Brain pericyte (primary cell): ENCODE measurements around the gene CEP128.

Experiments
- DNase-seq: peaks from one replicate; pipeline ENCODE4 v3.0.0-alpha.2; 2012; ENCODE audit warnings: low read depth, low spot score

The CEP128 gene

DNA sequence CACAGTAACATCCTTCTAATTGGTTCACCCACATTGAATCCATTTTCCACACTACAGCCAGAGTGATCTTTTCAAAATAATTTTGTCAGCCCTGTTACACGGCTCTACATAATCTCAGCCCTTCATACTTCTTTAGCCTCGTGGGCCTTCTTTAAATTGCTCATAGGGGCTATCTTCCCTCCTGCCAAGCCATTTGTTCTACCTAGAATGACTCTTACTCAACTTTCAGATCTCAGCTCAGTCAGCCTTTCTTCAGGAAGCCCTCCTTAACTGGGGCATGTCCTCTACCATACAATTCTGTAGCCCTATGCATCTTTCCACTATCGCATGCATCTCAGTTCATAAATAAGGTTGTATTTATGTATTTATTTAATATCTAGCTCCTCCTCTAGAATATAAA lies 39.7 kb downstream of the CEP128 start:
- DNase-seq, result no peak

DNA sequence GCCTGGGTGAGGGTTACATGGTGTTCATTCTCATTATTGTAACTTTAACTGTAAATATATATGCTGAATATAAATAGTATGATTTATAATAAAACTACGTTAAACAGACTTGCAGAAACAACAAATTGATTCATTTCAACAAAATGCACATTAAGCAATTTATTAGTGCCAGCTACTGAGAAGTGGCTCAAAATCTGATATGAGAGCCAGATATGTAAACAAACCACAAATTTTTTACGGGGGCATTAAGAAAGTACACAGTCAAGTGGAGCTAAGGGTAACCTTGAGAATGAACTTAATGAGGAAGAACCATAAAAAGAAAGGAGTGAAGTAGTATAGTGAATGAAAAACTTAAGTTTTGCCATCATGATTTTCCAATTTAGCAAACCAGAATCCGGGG lies 40.3 kb downstream of the CEP128 start:
- no peak for DNase-seq

DNA sequence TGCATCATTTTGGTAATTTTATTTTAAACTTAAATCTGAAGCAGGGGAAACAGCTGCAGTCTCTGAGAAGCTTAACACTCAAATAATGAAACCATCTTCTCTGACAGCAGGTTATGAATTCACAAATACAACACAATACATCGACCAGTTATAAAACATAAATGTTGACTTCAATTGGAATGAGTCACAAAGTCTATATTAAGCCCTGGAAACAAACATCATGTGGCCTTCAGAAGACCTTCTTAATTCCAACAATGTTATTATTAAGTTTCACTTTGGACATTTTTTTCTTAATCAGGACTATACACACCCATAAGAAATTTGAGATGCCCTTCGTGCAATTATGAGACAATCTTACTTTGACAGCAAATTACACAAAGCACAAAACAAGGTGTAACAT lies 68.9 kb downstream of the CEP128 start:
- DNase-seq, result no peak

DNA sequence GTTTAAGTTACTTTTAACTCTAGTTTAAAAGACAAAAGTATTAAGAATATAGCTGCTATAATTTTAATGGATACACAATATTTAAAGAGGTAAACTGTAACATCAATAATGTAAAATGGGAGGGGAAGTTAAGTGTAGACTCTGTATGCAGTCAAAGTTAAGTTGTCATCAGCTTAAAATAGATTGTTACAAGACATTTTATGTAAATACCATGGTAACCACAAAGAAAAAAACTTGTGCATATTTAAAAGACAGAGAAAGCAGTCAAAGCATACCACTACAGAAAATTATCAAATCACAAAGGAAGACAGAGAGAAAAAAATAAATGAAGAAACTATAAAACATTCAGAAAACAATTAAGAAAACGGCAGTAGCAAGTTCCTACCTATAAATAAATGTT lies 73.3 kb downstream of the CEP128 start:
- no peak for DNase-seq

DNA sequence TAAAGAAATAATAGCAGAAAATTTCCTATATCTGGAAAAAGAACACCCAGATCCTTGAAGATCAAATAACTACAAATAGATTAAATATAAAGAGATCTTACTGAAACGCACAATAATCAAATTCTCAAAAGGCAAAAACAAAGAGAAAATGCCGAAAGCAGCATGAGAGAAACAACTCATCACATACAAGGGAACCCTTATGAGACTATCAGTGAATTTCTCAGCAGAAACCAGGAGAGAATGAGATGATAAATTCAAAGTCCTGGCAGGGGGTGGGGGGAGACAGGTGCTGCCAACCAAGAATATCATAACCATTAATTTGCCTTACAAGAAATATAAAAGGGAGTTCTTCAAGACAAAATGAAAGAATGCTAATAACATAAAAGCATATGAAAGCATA lies 73.7 kb downstream of the CEP128 start:
- no peak for DNase-seq

DNA sequence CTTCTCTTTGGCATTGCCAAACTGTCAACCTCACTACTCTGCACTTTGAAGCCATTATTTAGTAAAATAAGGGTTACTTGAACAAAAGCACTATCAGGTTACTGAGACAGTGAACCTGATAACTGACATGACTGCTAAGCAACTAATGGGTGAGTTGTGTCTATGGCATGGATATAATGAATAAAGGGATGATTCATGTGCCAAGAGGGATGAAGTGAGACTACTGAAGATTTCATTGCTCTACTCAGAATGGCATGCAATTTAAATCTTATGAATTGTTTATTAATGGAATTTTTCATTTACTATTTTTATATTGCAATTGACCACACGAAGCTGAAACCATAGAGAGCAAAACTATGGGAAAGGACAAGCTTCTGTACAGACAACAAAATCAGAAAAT lies 74.4 kb downstream of the CEP128 start:
- DNase-seq, result no peak

DNA sequence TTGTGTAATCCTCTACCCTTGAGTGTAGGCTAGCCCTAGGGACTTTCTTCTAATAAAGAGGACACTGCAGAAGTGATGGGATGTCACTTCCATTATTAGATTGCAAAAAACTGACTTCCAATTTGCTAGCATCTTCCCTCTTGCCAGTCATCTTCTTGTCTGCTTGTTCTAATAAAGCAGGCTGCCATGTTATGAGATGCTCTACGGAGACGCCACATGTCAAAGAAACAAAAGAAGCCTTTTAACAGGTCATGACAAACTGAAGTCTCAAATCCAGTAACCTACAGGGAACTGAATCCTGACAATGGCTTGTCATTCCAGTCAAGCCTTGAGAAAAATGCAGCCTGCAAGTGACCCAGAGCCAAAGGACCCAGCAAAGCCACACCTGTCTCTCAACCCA lies 76.0 kb downstream of the CEP128 start:
- no peak for DNase-seq

DNA sequence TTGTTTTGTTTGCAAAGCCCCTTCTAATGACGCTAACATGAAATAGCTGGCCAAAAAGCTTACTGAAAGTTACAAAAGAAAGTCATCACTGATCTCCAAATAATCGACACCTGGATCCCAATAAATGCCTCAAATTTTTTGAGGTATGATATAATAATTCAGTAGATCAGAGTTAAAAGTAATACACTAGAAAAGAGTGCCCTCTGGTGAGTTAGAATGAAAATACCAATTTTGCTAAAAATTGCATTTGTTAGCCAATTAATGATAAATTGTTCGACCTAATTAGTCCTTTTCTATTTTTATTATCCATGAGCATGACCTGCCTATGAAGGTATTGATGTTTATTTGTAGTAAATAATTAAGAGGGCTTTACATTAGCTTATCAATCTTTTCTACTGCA lies 78.6 kb downstream of the CEP128 start:
- no peak for DNase-seq

DNA sequence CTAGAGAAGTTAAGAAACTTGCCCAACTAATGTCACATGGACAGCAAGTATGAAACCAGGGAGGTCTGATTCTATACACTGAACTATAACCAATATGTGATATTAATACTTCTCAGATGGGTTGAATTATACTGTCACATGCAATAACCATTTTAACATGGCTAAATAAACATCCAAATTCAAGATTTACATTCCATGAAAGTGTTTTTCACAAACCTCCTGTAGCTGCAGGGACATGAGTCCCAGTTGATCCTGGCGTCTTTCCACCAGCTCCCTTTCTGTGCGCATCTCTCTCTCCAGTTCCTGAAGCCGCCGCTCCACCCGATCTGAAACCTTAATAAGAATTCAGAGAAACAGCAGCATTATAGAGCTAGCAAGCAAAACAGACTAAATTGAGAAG lies 79.0 kb downstream of the CEP128 start:
- DNase-seq, result no peak

DNA sequence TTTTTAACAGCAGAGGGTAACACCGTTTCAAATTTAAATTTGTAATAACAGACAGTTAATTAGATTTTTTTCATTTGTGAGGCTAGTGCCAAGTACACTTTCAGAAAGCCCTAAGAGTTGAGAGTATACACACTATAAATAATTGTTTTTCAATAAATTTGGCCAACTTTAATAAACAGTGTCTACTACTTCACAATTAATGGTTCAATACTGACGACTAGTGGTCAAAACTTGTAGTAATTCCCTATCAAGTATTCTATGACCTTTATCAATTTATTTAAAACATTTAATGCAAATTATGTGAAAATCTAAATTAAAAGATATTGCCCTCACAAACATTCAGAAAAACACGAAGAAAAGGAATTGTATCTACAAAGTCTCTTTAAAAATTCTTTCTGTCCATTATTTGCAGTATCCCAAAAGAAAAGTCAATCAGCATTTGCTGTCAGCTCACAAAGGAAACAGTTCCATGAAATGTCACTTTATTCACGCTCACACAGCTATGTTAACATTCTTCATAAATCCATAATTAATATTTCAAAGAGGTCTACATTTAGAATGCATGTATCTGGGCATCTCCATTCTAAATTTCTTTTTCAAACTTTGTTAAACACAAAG lies 91.2 kb downstream of the CEP128 start:
- peak; percentile 2 for DNase-seq

DNA sequence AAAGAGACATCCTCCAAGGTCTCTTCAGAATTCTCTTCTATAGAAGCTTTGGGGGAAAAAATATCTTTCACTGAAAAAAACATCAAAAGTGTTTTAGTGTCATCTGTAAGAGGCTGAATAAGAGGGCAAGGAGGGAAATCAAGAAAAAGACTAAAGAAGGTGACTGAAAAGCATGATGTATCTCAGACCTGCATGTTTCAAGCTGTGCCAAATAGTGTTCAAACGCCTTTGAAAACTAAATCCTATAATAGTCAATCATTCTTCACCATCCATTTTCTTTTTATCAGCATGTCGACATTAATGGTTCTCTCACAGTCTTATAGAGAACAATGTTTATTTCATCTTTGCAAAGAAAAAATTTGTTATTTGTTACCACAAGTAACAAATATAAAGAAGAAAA lies 94.5 kb downstream of the CEP128 start:
- no peak for DNase-seq

DNA sequence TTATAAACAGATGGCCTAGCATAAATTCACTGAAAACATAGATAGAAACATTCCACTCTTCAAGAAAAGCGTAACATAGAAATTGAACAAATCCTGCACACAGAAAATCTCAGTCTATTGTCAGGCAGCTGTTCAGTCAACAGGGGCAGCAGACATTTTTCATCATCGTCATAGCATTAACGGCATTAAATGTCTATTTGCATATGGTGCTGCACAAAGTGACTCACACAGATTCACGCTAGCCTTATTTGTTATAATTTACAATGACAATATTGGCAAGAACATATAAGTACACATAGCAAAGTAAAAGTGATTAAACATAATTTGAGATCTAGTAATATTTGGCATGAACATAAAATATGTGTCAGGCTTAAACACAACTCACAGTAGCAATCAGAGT lies 95.7 kb downstream of the CEP128 start:
- no peak for DNase-seq

DNA sequence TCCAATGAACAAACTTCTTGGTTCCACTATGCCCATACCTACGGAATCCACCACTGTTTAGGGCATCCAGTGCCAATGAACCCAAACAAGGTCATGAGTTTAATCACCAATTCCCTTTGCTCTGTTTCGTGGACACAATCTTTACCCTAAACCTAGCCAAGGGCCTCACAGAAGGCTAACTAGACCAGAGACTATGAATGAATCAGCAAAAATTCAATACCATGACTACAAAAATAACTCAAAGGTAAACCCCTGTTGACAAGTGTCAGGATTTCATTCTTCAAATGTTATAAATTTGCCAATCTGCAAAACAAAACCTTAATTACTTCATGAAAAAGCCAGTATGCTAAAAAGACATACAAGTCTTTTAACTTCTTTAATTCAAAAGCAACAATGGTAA lies 96.7 kb downstream of the CEP128 start:
- DNase-seq, result no peak

DNA sequence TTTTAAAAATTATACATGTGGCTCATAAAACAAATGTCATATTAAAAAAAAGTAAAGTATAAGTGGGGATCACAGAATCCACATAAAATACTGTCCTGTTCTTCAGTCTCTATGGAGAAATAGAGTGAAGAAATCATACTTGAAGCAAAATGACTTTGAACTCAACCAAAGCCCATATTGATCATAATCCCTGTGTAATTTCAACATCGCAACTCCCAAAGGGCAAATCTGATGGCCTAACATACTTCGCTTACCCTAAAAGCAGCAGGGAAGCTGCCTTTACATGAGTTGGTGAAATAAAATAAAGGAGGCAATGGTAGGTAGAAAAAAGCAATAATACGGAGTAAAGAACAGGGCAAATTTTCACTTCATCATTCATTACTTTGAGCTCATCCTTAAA lies 101.8 kb downstream of the CEP128 start:
- DNase-seq, result no peak

DNA sequence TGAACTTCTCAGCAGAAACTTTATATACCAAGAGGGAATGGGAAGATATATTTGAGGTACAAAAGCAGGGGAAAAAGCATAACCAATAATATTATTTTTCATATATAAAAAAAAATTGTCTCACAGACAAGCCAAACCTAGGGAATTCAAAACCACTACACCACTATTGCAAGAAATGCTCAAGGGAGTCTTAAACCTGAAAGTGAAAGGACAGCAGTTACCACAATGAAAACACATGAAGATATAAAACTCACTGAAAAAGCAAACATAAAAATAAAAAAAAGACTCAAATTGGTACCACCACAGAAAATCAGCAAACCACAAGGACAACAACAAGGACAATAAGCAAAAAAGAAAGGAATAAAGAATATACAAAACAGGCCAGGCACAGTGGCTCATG lies 131.9 kb downstream of the CEP128 start:
- no peak for DNase-seq

DNA sequence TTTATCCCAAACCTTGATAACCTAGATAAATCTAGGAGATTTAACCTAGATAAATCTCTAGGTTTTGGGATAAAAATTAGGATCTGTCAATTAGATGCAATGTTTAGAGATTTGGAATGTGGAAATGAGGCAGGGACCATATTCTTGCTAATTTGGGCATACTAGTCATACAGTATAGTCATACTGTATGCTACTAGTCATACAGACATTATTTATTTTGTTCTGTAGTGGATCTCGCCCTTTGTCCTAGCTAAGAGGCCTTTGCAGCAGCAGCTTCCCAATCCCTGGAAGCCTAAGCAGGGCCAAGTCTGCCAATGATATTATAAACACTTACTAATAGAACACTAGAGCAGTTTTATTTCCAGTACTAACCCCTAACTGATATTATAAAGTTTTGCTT lies 136.4 kb downstream of the CEP128 start:
- DNase-seq, result no peak

DNA sequence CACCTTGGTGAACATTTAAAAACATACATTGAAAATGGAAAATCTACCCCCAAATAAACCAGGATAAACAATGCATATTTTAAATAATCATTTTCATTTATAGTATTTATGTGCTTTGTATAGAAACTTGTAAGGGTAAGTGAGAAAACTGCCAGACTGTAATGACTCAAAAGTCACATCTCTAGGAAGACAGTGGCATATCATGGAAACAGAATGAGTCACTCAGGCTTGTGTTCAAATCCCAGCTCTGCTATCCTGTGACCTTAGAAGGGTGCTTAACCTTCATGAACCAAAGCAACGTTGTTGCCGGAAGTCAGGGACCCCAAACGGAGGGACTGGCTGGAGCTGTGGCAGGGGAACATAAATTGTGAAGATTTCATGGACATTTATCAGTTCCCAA lies 142.7 kb downstream of the CEP128 start:
- no peak for DNase-seq

DNA sequence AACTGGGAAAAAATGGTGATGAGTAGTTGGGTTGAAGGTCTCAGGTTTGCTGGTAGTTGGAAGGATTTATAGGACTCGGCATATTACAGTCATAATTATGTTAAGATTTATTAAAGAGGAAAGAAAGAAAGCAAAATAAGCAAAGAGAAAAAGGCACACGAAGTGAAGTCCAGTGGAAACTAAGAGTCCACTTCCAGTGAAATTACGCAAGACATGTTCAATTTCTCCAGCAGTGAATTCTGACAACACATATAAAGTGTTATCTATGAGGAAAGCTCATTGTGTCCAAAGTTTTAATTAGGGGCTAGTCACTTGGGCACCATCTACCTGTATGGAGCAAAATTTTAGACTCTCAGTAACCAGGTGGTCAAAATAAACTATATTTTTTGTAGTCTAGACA lies 143.3 kb downstream of the CEP128 start:
- DNase-seq, result no peak

DNA sequence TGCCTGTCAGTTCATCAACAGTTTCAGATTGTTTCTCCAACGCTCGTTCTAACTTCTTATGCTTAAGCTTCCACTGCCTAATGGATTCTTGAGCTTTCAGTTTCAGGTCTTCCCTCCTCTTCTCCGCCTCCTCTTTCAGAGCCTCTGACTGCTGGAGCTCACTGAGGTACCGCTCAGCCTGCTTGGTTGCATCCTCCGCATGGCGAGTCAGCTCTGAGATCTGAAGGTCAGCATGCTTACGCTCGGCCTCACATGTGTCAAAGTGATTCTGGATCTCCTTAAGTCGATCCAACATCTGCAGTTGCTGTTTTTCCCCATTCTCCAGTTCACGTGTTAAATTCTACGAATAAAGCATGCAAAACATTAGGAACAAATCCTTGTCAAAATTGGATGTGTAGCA lies 148.8 kb downstream of the CEP128 start:
- no peak for DNase-seq

DNA sequence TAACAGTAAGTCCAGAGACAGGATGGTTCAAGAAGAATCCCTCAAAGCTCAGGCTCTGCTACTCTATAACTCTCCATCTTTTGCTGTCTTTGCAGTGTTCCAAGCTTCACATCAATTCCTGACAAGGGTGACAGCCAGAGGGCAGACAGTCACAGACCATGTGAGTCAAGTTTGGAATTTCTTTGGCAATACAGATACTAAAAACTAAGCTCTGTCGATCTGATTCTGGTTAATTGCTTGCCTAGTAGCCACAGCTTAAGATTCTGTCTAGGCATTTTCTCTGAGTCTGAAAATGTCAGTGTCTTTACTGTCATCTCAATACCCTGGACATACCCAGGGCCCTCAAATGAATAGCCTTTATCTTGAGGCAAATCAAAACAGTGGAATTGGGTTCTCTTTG lies 153.7 kb downstream of the CEP128 start:
- DNase-seq, result no peak

DNA sequence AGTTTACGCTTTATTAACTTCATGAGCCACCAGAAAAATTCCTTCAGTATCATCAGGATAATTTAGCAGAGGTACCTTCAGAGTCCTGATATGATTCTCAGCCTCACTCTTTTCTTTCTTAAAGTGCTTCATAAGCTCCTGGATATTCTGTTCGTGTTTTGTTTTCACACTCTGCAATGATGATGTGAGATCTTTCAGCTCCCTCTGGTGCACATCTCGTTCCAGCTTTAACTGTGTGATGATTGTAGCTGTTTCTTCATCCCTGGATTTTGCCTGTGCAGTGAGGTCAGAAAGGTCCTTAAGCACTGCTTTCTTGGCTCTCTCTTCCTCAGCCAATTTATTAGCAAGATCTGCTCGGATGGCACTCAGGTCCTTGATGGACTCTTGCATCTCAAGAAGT lies 156.7 kb downstream of the CEP128 start:
- no peak for DNase-seq

DNA sequence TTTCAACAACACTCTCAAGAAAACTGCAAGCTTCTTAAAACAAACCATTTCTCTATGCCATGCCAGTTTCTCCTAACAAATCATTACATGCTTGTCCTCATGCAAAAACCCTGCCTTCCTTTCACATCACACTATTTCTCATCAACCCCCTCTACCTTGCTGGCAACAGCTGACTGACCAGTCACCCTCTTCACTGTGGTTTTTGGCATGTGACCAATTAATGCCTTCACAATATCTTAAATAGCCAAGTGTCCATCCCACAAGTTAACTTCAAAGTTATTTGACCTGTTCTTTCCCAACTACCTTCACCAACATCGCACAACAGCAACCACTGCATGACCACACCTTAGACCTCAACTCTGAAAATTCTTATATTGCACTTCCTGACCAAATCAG lies 159.6 kb downstream of the CEP128 start:
- DNase-seq, result no peak

DNA sequence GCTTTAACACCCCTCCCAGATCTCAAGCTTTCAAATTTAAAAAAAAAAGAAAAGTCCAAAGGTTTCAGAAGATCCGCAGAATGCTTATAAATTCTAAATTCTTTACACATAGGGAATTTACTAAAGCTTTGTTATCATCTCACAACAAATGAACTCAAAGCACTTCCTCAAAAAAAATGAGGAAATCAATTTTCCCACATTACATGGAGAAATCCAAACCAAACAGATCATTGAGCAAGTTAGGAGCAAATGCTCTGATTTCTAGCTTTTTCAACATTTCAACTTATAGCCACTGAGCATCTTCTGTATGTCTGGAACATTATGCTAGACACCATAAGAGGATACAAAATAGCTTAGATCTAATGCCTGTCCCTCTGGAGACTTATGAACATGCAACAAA lies 161.0 kb downstream of the CEP128 start:
- no peak for DNase-seq

DNA sequence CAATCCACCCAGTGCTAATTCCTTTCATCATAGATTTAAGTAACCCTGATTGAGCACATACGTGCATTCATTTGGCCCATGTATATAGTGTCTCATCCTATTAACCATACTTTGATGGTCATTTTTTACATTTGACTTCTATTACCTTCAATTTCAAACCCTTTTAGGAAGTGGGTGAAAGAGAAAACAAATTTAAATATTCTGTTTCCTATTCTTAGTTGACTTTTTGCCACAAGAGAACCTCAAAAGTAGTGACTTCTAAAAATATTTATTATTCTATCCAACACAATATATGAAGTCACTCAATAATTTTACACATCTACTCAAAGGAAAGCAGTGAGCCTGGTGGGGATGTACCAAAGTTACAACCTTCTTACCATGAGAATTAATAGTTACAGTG lies 164.9 kb downstream of the CEP128 start:
- no peak for DNase-seq

DNA sequence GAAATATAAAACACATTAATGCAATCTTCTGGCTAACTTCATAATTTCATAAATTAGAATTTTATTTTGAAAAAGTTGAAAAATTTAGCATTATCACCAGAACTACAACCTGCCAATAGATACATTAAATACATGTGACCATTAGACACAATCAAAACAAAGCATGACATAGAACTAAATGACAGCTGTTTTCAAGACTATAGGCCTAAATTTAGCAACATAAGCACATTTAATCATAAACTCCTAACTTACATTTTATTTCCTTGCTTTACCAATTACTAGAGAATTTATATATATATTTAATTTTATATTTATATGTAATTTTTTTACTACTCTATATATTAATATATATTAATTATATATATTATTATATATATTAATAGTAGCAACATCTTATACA lies 165.4 kb downstream of the CEP128 start:
- DNase-seq, result no peak
